T follicular helper cell (primary cell): ENCODE measurements around the gene KIF26B.

ENCODE experiments used
- DNase-seq: peaks from one replicate; pipeline ENCODE4 v3.0.0-alpha.2; 2020; ENCODE audit warnings: low read depth

Gene KIF26B

GRCh38 chr1:245598524-245599305 is 443.9 kb downstream of the KIF26B start:
- no peak for DNase-seq

- DNase-seq = no peak
Observed at GRCh38 chr1:245599371-245600174, 444.8 kb downstream of the KIF26B start.

- no peak for DNase-seq
Observed at GRCh38 chr1:245600658-245601057, 445.9 kb downstream of the KIF26B start.

- DNase-seq = no peak
Observed at GRCh38 chr1:245603311-245603865, 448.6 kb downstream of the KIF26B start.

- no peak for DNase-seq
Observed at GRCh38 chr1:245604979-245605378, 450.2 kb downstream of the KIF26B start.

GRCh38 chr1:245605480-245606156 is 450.8 kb downstream of the KIF26B start:
- DNase-seq = no peak

GRCh38 chr1:245606157-245606725 is 451.5 kb downstream of the KIF26B start:
- no peak for DNase-seq

- no peak for DNase-seq
Observed at GRCh38 chr1:245608271-245608670, 453.5 kb downstream of the KIF26B start.

- no peak for DNase-seq
Observed at GRCh38 chr1:245609354-245610150, 454.8 kb downstream of the KIF26B start.

- no peak for DNase-seq
Observed at GRCh38 chr1:245611251-245611650, 456.5 kb downstream of the KIF26B start.

- no peak for DNase-seq
Observed at GRCh38 chr1:245614476-245614875, 459.7 kb downstream of the KIF26B start.

- no peak for DNase-seq
Observed at GRCh38 chr1:245615001-245615400, 460.2 kb downstream of the KIF26B start.

- DNase-seq = no peak
Observed at GRCh38 chr1:245621589-245621988, 466.8 kb downstream of the KIF26B start.

GRCh38 chr1:245622332-245623014 is 467.7 kb downstream of the KIF26B start:
- no peak for DNase-seq

GRCh38 chr1:245641384-245641783 is 486.6 kb downstream of the KIF26B start:
- DNase-seq = no peak

- DNase-seq = no peak
Observed at GRCh38 chr1:245645406-245645805, 490.6 kb downstream of the KIF26B start.

GRCh38 chr1:245645894-245646293 is 491.1 kb downstream of the KIF26B start:
- DNase-seq = no peak

- DNase-seq = no peak
Observed at GRCh38 chr1:245648749-245649522, 494.2 kb downstream of the KIF26B start.

GRCh38 chr1:245649666-245650065 is 494.9 kb downstream of the KIF26B start:
- DNase-seq = no peak
